ENCODE results near the gene CMPK1. TPM values are rescaled to one million over a fixed set of nuclear protein-coding genes. Genes with fewer than 3 reads are reported as not detected.

CMPK1 gene
- total RNA-seq, result 108 and 119 TPM in 2 replicates

GRCh38 chr1:47333578-47333921, at the start of gene CMPK1:
Gene CMPK1, plus strand, starts transcription at chr1:47333790. Its CDS starts 156 bp downstream, at chr1:47333946.

GRCh38 chr1:47313915-47314664, 19.5 kb upstream of the CMPK1 start, which contains the start of gene STIL:
Gene STIL, minus strand, starts transcription at chr1:47314147. Its CDS starts 3,828 bp downstream, at chr1:47310319.

GRCh38 chr1:47415728-47416318, 82.2 kb downstream of the CMPK1 start, which contains the start of gene FOXE3:
Gene FOXE3, plus strand, starts transcription at chr1:47416285. Its CDS starts 31 bp downstream, at chr1:47416316.

Other genes starting within 250 kb of the CMPK1 start
- gene CYP4A22, start 196.3 kb upstream of the CMPK1 start, total RNA-seq, result not detected in 2 replicates
- not detected in 2 replicates for gene PDZK1IP1, start 143.8 kb upstream of the CMPK1 start, total RNA-seq
- 20.5 and 39.8 TPM in 2 replicates for gene TAL1, start 101.6 kb upstream of the CMPK1 start, total RNA-seq
- gene STIL, start 19.6 kb upstream of the CMPK1 start, total RNA-seq, result 6.8 and 11.2 TPM in 2 replicates
- gene FOXE3, start 82.5 kb downstream of the CMPK1 start, total RNA-seq, result not detected in 2 replicates
- gene FOXD2, start 104.3 kb downstream of the CMPK1 start, total RNA-seq, result under 0.01 TPM in 1 of 2 replicates, not detected in the other

Data from epithelial cell of umbilical artery (primary cell).